Activated B cell treated with CpG ODN at 0.5 μM for 24 hours (primary cell): ENCODE measurements around the gene PLCE1. TPM values are rescaled to one million over a fixed set of nuclear protein-coding genes. Genes with fewer than 3 reads are reported as not detected.

Experiments used
- ATAC-seq: fragments of 200-7000 bp; cut with Tn5 transposase; one replicate; pipeline ENCODE4 v1.10.0; 2021; ENCODE audit warnings: low read depth, mild to moderate bottlenecking, moderate library complexity
- CTCF ChIA-PET: fragments of 350-600 bp; sonication (Branson Sonifier 250); formaldehyde crosslinking; loops from one replicate; lab custom pipeline; 2021; ENCODE audit warnings: antibody characterized with exemption; lab: Charles Lee
- POLR2A ChIA-PET: fragments of 350-600 bp; sonication (Branson Sonifier 250); formaldehyde crosslinking; loops from one replicate; lab custom pipeline; 2021; ENCODE audit warnings: antibody characterized with exemption; lab: Charles Lee
- DNase-seq: peaks from one replicate; pipeline ENCODE4 v3.0.0; 2022
- H3K27ac Mint-ChIP-seq: one replicate; pipeline ENCODE4 v1.8.0; 2020; ENCODE audit warnings: mixed read lengths
- H3K27me3 Mint-ChIP-seq: one replicate; pipeline ENCODE4 v1.8.0; 2021; ENCODE audit warnings: mixed read lengths
- H3K36me3 Mint-ChIP-seq: one replicate; pipeline ENCODE4 v1.8.0; 2021; ENCODE audit warnings: low read depth, mixed read lengths
- H3K4me1 Mint-ChIP-seq: one replicate; pipeline ENCODE4 v1.8.0; 2021; ENCODE audit warnings: mixed read lengths
- H3K4me3 Mint-ChIP-seq: one replicate; pipeline ENCODE4 v1.8.0; 2020; ENCODE audit warnings: mild to moderate bottlenecking, mixed read lengths
- H3K9me3 Mint-ChIP-seq: one replicate; pipeline ENCODE4 v1.8.0; 2020; ENCODE audit warnings: mixed read lengths
- CTCF ChIP-seq: fragments of 200-600 bp; IDR thresholded peaks from one replicate; pipeline ENCODE4 v1.8.0; 2022; ENCODE audit warnings: antibody characterized with exemption, mild to moderate bottlenecking
- intact Hi-C: fragments of 100-400 bp; cut with micrococcal nuclease; formaldehyde crosslinking; loops from one replicate; pipeline ENCODE4 v1.15.1; 2024
- total RNA-seq: library from RNA; stranded (reverse); gene quantifications from 2 replicates; pipeline ENCODE4 v1.2.3, GENCODE V29; 2022

The PLCE1 gene
- total RNA-seq, 1 donor from 2014 or later: not detected

GRCh38 chr10:93993414-93993781, 333 bp upstream of the PLCE1 start:
- no peak for DNase-seq
- POLR2A ChIA-PET: no interaction called here
- no peaks in the 10 kb centered on the region for H3K9me3 Mint-ChIP-seq
- ATAC-seq: no peak
- peaks cover 11% of the 10 kb centered on the region for H3K4me1 Mint-ChIP-seq
- intact Hi-C loops: no loop called here
- no peak overlapping the region for H3K4me3 Mint-ChIP-seq
- H3K27me3 Mint-ChIP-seq: peaks cover 48% of the 10 kb centered on the region
- H3K27ac Mint-ChIP-seq: no peak overlapping the region
- TF ChIP-seq CTCF: no peak
- CTCF ChIA-PET: no interaction called here
- no peaks in the 10 kb centered on the region for H3K36me3 Mint-ChIP-seq

GRCh38 chr10:93994438-93994801, 689 bp downstream of the PLCE1 start:
- Mint-ChIP-seq H3K9me3 (no peaks in the 10 kb centered on the region), H3K27ac (no peak overlapping the region), H3K4me1 (peaks cover 11% of the 10 kb centered on the region), H3K27me3 (peaks cover 53% of the 10 kb centered on the region), H3K4me3 (no peak overlapping the region), H3K36me3 (no peaks in the 10 kb centered on the region)
- ChIA-PET CTCF (no interaction called here), POLR2A (no interaction called here)
- DNase-seq: no peak
- intact Hi-C loops: no loop called here
- no peak for ATAC-seq
- TF ChIP-seq CTCF: no peak

GRCh38 chr10:93995182-93995581, 1.5 kb downstream of the PLCE1 start:
- intact Hi-C loops: no loop called here
- ChIA-PET POLR2A (no interaction called here), CTCF (no interaction called here)
- DNase-seq (no peak), ATAC-seq (no peak)
- TF ChIP-seq CTCF: no peak
- Mint-ChIP-seq H3K4me1 (peaks cover 11% of the 10 kb centered on the region), H3K36me3 (no peaks in the 10 kb centered on the region), H3K4me3 (no peak overlapping the region), H3K27me3 (peaks cover 58% of the 10 kb centered on the region), H3K27ac (no peak overlapping the region), H3K9me3 (no peaks in the 10 kb centered on the region)

GRCh38 chr10:93995598-93996271, 2.0 kb downstream of the PLCE1 start:
- no peak overlapping the region for H3K27ac Mint-ChIP-seq
- H3K27me3 Mint-ChIP-seq: peaks cover 56% of the 10 kb centered on the region
- H3K4me3 Mint-ChIP-seq: no peak overlapping the region
- DNase-seq (no peak), ATAC-seq (no peak)
- peaks cover 11% of the 10 kb centered on the region for H3K4me1 Mint-ChIP-seq
- no peak for TF ChIP-seq CTCF
- ChIA-PET CTCF (no interaction called here), POLR2A (no interaction called here)
- H3K9me3 Mint-ChIP-seq: no peaks in the 10 kb centered on the region
- H3K36me3 Mint-ChIP-seq: no peaks in the 10 kb centered on the region
- intact Hi-C loops: no loop called here

GRCh38 chr10:93996551-93996950, 2.8 kb downstream of the PLCE1 start:
- H3K9me3 Mint-ChIP-seq: no peaks in the 10 kb centered on the region
- H3K4me3 Mint-ChIP-seq: no peak overlapping the region
- no peaks in the 10 kb centered on the region for H3K36me3 Mint-ChIP-seq
- no peak for DNase-seq
- no peak for TF ChIP-seq CTCF
- peaks cover 52% of the 10 kb centered on the region for H3K27me3 Mint-ChIP-seq
- POLR2A ChIA-PET: no interaction called here
- peaks cover 11% of the 10 kb centered on the region for H3K4me1 Mint-ChIP-seq
- intact Hi-C loops: no loop called here
- CTCF ChIA-PET: no interaction called here
- no peak for ATAC-seq
- H3K27ac Mint-ChIP-seq: no peak overlapping the region
